ENCODE results near the gene JTB. TPM values are rescaled to one million over a fixed set of nuclear protein-coding genes. Genes with fewer than 3 reads are reported as not detected.
A peak's percentile ranks its signal among the peaks of the same experiment; 100 is the strongest.

The JTB gene
- total RNA-seq, 2 experiments from 2014 or later, result 127 to 156 TPM

DNA sequence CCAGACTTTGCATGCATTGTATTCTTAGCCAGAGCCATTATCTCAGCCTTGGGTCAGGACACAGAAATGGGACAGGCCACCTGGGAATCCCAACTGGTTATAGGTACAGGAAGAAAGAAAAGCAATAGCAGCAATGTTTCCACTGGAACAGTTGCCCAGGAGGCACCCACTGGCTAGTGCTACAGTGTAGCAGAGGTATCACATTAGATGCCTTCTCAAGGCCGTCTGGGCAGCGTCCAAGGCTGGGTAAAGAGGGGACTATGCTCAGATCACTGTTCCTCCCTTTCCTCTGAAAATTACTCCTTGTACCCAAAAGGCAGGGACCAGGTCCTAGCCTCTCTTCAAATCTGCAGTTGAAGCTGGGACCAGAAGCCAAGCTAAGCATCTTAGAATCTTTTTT lies 7.1 kb downstream of the JTB start:
- Mint-ChIP-seq H3K9me3 (ENCODE audit: low read depth) (no peaks in the 10 kb centered on the region), H3K27ac (no peak overlapping the region), H3K4me1 (peaks cover 57% of the 10 kb centered on the region), H3K4me3 (no peak overlapping the region), H3K27me3 (no peaks in the 10 kb centered on the region), H3K36me3 (peaks cover 19% of the 10 kb centered on the region)
- CTCF ChIA-PET, result interaction anchor here (1.0 to 1.3 kb wide), 3 partner anchors 7 to 24 kb away, joined by 3 to 5 read pairs (median 3); partner anchors contain the start of genes DENND4B and JTB
- ATAC-seq, result no peak
- no peak for DNase-seq

DNA sequence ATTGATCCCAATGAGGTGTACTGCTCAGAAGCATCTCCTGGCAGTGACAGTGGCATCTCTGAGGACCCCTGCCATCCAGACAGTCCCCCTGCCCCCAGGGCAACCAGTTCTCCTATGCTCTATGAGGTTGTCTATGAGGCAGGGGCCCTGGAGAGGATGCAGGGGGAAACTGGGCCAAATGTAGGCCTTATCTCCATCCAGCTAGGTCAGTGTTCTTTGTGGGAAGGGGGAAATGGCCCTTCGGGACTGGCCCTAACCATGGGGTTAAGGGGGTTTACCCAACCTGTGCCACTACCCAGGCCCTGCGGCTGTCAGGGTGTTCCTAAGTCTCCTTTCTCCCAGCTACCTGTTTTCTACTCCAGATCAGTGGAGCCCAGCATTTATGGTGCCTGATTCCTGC lies 8.5 kb downstream of the JTB start:
- no peaks in the 10 kb centered on the region for H3K9me3 Mint-ChIP-seq (ENCODE audit: low read depth)
- H3K36me3 Mint-ChIP-seq, result peaks cover 9% of the 10 kb centered on the region
- no peak overlapping the region for H3K4me3 Mint-ChIP-seq
- H3K27me3 Mint-ChIP-seq, result no peaks in the 10 kb centered on the region
- no peak overlapping the region for H3K27ac Mint-ChIP-seq
- ATAC-seq, result no peak
- CTCF ChIA-PET, result interaction anchor here (0.7 to 5.6 kb wide), 4 partner anchors 9 to 23 kb away, joined by 3 to 58 read pairs (median 8); partner anchors contain the start of genes CRTC2, DENND4B, JTB and RAB13
- H3K4me1 Mint-ChIP-seq, result peaks cover 50% of the 10 kb centered on the region
- no peak for DNase-seq

DNA sequence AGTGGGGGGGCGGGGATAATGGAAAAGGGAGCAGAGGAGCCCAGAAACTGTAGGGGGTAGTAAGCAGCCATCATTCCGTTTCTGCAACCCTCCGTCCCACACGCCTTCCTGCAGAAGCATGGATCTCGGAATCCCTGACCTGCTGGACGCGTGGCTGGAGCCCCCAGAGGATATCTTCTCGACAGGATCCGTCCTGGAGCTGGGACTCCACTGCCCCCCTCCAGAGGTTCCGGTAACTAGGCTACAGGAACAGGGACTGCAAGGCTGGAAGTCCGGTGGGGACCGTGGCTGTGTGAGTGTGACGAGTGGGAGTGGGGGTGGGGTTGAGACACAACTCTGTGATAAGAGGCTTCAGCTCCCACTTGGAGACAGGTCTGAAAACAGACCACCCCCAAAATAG lies 9.1 kb downstream of the JTB start:
- peak overlapping the region; percentile 96 for H3K27ac Mint-ChIP-seq
- ATAC-seq, result no peak

DNA sequence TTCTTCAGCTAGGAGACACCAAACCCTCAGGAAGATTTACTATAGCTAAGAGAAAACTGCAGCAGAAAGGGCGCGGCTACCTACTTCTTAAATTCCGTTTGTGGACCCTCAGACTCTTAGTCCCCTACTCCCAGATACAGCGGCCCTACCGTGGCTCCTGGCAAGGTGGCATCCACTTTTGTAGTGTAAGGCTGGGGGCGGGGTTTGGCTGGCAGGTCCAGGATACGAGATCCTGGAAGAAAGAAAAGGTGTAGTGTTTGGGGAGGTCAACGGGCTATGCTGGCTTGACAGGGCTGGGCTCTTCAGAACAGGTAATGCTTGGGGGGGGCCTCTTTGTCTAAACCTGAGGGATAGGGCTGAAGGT lies 9.5 kb downstream of the JTB start:
- Mint-ChIP-seq H3K4me3 (peak overlapping the region; percentile 97), H3K36me3 (peaks cover 5% of the 10 kb centered on the region), H3K4me1 (peaks cover 52% of the 10 kb centered on the region), H3K9me3 (ENCODE audit: low read depth) (no peaks in the 10 kb centered on the region), H3K27me3 (no peaks in the 10 kb centered on the region), H3K27ac (peak overlapping the region; percentile 96)
- DNase-seq, result no peak
- no peak for ATAC-seq
- CTCF ChIA-PET, result interaction anchor here (0.6 to 5.6 kb wide), 15 partner anchors 9 to 435 kb away, joined by 3 to 58 read pairs (median 4); partner anchors contain the start of genes CRTC2, DENND4B, GATAD2B and JTB

More for the DNA sequence above, 9.1 kb downstream of the JTB start:
- DNase-seq, result no peak
- peak overlapping the region; percentile 97 for H3K4me3 Mint-ChIP-seq
- peaks cover 8% of the 10 kb centered on the region for H3K36me3 Mint-ChIP-seq
- H3K27me3 Mint-ChIP-seq, result no peaks in the 10 kb centered on the region
- CTCF ChIA-PET, result interaction anchor here (0.6 to 5.6 kb wide), 9 partner anchors 9 to 399 kb away, joined by 3 to 58 read pairs (median 10); partner anchors contain the start of genes CRTC2, DENND4B, JTB and RAB13
- no peaks in the 10 kb centered on the region for H3K9me3 Mint-ChIP-seq (ENCODE audit: low read depth)
- H3K4me1 Mint-ChIP-seq, result peaks cover 54% of the 10 kb centered on the region

DNA sequence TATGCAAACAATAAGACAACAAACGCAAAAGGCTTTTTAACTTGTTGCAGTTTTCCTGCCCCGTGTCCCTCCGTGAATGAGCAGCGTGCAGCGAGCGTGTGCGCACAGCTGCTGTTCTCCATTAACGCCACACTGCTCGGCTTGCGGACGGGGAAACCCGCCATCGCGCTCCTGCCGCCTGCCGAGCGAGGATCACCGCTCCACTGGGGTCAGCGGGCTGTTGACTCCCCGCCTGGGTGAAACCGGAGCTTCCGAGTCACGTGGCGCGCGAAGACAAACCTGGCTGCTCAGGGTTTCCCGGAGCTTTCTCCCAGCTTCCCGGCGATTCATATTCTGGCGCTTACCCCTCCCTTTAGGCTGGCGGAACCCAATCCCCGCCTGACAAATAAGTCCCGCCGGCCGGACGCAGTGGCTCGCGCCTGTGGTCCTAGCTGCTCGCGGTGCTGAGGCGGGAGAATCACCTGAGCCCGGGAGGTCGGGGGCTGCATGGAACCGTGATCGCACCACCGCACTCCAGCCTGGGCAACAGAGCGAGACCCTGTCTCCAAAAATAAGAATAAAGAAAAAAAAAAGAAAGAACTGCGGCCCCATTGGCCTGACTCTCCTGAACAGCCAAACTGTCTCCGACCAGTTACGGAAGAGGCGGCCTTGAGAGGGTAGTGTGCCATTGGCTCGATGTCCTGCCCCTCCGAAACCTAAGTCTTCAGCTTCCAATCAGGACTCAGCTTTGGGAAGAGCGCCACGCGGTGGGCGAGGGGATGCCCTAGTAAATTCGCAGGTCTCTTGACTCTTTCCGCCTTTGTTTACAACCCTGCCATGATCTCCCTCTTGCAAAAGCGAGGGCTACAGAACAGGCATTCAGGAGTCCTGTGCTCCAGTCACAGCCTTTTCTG lies 10.1 kb downstream of the JTB start, which contains the start of gene CREB3L4:
Gene CREB3L4 (plus strand): TSS at position 796 of the 893 bp plus-strand sequence. CDS start 624 bp downstream, outside the sequence.
- peaks cover 3% of the 10 kb centered on the region for H3K36me3 Mint-ChIP-seq
- H3K9me3 Mint-ChIP-seq (ENCODE audit: low read depth), result no peaks in the 10 kb centered on the region
- ATAC-seq (peak; percentile 86), DNase-seq (peak; percentile 92)
- CTCF ChIA-PET, result interaction anchor here (0.6 to 5.6 kb wide), 16 partner anchors 9 to 434 kb away, joined by 3 to 58 read pairs (median 4); partner anchors contain the start of genes CRTC2, DENND4B, GATAD2B and JTB
- H3K27me3 Mint-ChIP-seq, result no peaks in the 10 kb centered on the region
- peak within 1 kb of the TSS; percentile 96 for H3K27ac Mint-ChIP-seq
- H3K4me1 Mint-ChIP-seq, result peaks cover 50% of the 10 kb centered on the region
- H3K4me3 Mint-ChIP-seq, result peak within 1 kb of the TSS; percentile 97

DNA sequence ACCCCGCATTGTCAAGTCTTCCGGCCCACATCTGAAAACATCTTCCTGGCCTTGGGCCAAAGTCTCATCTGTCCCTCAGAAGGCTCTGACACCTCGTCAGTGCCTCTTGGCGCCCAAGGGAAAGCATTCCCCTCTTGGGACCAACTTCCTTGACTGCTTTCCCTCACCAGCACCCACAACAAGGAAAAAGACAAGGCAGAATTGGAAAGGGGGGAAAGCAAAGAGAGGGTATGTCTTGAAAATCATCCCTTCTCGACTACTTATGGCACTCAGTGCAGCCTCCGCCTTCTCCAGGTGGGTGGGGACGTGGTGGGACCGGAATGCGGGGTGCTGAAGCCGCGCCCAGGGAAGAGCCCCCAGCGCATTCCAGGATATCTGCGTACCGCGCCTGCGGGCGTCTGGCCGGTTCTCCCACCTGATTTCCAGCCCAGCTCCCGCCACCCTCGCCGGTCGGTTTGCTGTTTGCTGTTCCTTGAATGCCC lies 13.6 kb downstream of the JTB start:
- H3K36me3 Mint-ChIP-seq, result peaks cover 18% of the 10 kb centered on the region
- peak overlapping the region; percentile 87 for H3K27ac Mint-ChIP-seq
- no peaks in the 10 kb centered on the region for H3K27me3 Mint-ChIP-seq
- CTCF ChIA-PET, result interaction anchor here (0.6 to 5.6 kb wide), 7 partner anchors 12 to 167 kb away, joined by 3 to 58 read pairs (median 5); partner anchors contain the start of genes DENND4B, JTB, RAB13 and RPS27
- no peaks in the 10 kb centered on the region for H3K9me3 Mint-ChIP-seq (ENCODE audit: low read depth)
- peaks cover 57% of the 10 kb centered on the region for H3K4me1 Mint-ChIP-seq
- no peak for DNase-seq
- ATAC-seq, result no peak
- H3K4me3 Mint-ChIP-seq, result peak overlapping the region; percentile 81

DNA sequence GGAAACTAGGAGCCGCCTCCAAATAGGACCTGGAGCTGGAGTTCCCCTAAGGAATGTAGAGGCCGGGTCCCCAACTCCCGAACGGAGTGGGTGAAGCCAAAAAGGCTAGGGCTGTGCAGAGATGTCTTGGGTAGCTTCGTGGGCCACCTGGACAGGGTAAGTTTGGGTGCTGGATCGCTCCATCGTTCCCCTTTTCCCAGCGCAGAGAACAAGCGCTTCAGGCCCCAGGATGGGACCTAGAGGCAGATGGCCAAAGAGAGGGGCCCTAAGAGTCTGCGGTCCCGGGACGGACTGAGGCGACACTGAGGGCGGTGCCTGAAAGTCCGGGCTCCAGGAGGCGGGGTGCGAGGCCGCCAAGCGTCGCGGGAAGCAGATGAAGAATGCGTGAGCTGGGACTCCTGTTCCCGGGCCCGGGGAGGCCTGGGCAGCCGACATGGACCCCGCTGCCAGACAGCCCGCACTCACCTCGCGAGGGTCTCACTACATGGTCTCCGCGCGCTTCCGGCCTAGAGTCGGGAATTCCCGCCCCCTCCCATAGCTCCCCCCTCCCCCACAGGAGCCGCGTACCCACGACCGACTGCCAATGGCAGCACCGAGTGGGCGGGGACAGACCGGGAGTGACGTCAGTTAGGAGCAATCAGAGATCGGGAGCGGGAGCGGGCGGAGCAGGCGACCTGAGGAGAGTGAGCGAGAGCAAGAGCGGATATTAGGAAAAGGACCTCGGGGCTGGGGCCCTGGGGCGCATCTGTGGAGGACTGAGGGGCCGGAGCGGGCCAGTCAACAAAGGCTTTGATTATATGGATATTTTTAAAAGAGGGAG lies 14.2 kb downstream of the JTB start, which contains the start of gene SLC39A1:
Gene SLC39A1 (minus strand): TSS at position 508 of the 820 bp plus-strand sequence. CDS start 822 bp downstream, outside the sequence.
- DNase-seq, result peak; percentile 98
- ATAC-seq, result peak; percentile 69
- peaks cover 55% of the 10 kb centered on the region for H3K4me1 Mint-ChIP-seq
- no peaks in the 10 kb centered on the region for H3K9me3 Mint-ChIP-seq (ENCODE audit: low read depth)
- H3K27ac Mint-ChIP-seq, result peak within 1 kb of the TSS; percentile 87
- H3K36me3 Mint-ChIP-seq, result peaks cover 18% of the 10 kb centered on the region
- peak within 1 kb of the TSS; percentile 81 for H3K4me3 Mint-ChIP-seq
- CTCF ChIA-PET, result interaction anchor here (0.6 to 5.6 kb wide), 11 partner anchors 13 to 284 kb away, joined by 3 to 58 read pairs (median 5); partner anchors contain the start of genes DENND4B, JTB, RAB13 and RPS27
- H3K27me3 Mint-ChIP-seq, result no peaks in the 10 kb centered on the region

DNA sequence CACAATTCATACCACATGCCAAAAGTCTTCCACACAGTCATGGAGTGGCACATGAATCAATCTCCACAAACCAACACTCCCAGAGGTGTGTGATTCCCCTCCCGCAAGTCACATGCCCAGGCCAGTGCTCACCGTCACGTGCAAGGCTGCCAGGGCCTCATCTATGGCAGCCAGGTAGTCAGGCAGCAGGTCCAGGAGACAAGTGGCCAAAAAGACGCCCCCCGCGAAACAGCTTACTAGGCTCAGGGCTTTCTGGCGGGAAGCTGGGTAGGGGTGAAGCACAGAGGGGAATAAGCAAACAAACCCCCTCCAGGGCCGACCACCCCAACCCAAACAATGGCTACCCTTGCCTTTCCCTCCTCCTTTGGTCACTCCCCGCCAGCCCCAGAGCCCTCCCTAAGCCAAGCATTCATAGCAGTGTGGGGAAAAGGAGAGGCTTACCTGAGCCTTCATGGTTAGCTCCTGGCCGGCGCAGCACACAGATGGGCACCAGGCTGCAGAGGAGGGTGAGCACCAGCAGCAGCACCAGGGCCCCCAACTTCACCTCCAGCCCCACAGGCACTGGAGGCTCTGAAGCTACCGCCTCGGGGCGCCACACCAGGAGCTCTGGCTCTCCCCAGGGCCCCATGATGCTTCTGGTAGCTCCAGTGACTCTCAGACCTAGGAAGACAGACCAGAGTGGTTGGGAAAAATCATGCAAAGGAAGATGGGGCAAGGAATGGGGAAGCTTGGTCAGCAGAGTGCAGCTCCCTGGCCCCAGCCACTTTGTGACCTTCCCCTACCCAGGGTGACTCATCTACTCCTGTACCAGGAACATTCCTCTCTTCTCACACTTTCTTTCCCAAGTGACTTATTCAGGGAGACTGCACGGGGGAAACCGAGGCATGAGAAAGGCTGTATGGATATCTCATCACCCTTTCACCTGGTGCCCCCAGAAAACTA lies 15.1 kb downstream of the JTB start:
- H3K4me1 Mint-ChIP-seq, result peaks cover 48% of the 10 kb centered on the region

DNA sequence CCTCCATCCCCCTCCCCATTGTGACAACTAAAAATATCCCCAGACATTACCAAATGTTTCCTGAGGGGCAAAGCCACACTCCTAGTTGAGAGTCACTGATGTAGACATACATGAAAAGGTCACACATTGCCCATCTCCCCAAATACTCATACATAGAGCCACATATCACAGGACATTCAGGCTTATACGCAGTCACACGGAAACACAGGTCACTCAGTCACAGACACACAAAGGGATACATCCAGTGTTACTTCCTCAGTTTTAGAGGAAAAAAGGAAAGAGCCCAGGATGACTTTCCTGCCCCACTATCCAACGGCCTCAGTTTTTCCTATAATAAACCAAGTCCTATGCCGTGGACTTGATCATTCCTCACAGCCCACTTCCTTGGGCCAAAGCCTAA lies 16.1 kb downstream of the JTB start:
- DNase-seq (no peak), ATAC-seq (no peak)
- Mint-ChIP-seq H3K36me3 (peaks cover 17% of the 10 kb centered on the region), H3K4me1 (peaks cover 53% of the 10 kb centered on the region), H3K9me3 (ENCODE audit: low read depth) (no peaks in the 10 kb centered on the region), H3K27me3 (no peaks in the 10 kb centered on the region), H3K4me3 (peak overlapping the region; percentile 19), H3K27ac (peak overlapping the region; percentile 16)
- CTCF ChIA-PET, result interaction anchor here (3.3 kb wide), 1 partner anchor 25 kb away, joined by 21 read pairs; the partner anchor contains the start of gene RAB13

More for the DNA sequence above, 15.1 kb downstream of the JTB start:
- CTCF ChIA-PET, result interaction anchor here (1.1 to 3.3 kb wide), 8 partner anchors 14 to 283 kb away, joined by 3 to 21 read pairs (median 5); partner anchors contain the start of genes DENND4B, JTB and RAB13
- no peak for ATAC-seq
- peaks cover 18% of the 10 kb centered on the region for H3K36me3 Mint-ChIP-seq
- H3K9me3 Mint-ChIP-seq (ENCODE audit: low read depth), result no peaks in the 10 kb centered on the region
- DNase-seq, result no peak
- H3K27me3 Mint-ChIP-seq, result no peaks in the 10 kb centered on the region
- peak overlapping the region; percentile 81 for H3K4me3 Mint-ChIP-seq
- H3K27ac Mint-ChIP-seq, result peak overlapping the region; percentile 87

DNA sequence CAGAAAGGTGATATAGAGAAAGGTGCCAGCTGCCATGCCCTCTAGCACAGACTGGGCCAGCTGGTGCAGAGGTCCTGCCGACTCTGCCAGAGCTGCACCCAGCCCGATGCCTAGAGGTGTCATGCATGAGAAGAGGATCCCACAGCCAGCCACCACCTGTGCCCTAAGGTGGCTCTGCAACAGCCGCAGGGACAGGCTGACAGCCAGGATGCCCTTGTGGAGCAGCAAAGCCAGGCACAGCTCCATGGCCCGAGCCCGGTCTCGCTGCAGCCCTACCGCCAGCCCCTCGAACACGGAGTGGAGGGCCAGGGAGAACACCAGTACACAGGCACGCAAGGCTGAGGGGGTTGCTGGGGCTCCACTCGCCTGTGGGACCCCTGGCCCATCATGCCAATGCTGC lies 17.3 kb downstream of the JTB start:
- CTCF ChIA-PET, result interaction anchor here (1.4 to 5.0 kb wide), 2 partner anchors 14 to 25 kb away, joined by 3 to 46 read pairs; partner anchors contain the start of gene DENND4B
- H3K27me3 Mint-ChIP-seq, result no peaks in the 10 kb centered on the region
- peaks cover 54% of the 10 kb centered on the region for H3K4me1 Mint-ChIP-seq
- no peak for ATAC-seq
- H3K36me3 Mint-ChIP-seq, result peaks cover 17% of the 10 kb centered on the region
- no peak overlapping the region for H3K27ac Mint-ChIP-seq
- H3K9me3 Mint-ChIP-seq (ENCODE audit: low read depth), result no peaks in the 10 kb centered on the region
- DNase-seq, result no peak
- no peak overlapping the region for H3K4me3 Mint-ChIP-seq

DNA sequence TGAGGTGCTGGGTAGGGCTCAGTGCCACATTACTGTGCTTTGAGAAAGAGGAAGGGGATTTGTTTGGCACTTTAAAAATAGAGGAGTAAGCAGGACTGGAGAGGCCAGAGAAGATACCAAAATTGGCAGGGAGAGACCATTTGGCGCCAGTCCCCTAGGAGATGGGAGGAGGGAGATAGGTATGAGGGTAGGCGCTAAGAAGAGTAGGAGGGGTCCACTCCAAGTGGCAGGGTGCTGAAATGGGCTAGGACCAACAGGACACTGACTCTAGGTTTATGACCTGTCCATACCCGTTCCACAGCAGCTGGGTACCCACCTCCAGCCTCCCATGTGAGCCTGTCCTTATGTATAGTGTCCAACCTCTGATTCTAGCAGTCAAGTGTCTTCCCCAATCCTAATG lies 18.0 kb downstream of the JTB start:
- peaks cover 20% of the 10 kb centered on the region for H3K36me3 Mint-ChIP-seq
- no peak for DNase-seq
- CTCF ChIA-PET, result interaction anchor here (0.9 to 5.0 kb wide), 5 partner anchors 8 to 27 kb away, joined by 3 to 46 read pairs (median 10); partner anchors contain the start of genes CREB3L4, DENND4B, JTB and RAB13
- peak overlapping the region; percentile 56 for H3K27ac Mint-ChIP-seq
- ATAC-seq, result no peak
- no peak overlapping the region for H3K4me3 Mint-ChIP-seq
- peaks cover 58% of the 10 kb centered on the region for H3K4me1 Mint-ChIP-seq
- no peaks in the 10 kb centered on the region for H3K9me3 Mint-ChIP-seq (ENCODE audit: low read depth)
- no peaks in the 10 kb centered on the region for H3K27me3 Mint-ChIP-seq

Data from activated CD8-positive, alpha-beta memory T cell treated with anti-CD3 and anti-CD28 coated beads, Interleukin-2, amount 10 ng/mL, durations not matched to agents 7 days and 5 days (primary cell).